AG09319 (cell line): Measurements from ENCODE around the gene OTUD3.
A peak's percentile ranks its signal among the peaks of the same experiment; 100 is the strongest.
"Not testable (repeated sequence)": the region's sequence is repeated elsewhere in the genome, so short reads cannot be mapped to it uniquely, and the experiment has no call there.

Experiments used
- DNase-seq: peaks from one replicate; pipeline ENCODE4 v3.0.0-alpha.2; 2010; ENCODE audit warnings: low read depth; ENCODE audit errors: extremely low read depth
- CTCF ChIP-seq: IDR thresholded peaks from 2 replicates; pipeline ENCODE4 v1.5.1; 2011; ENCODE audit warnings: low read depth, mild to moderate bottlenecking, inconsistent platforms, low read length, moderate library complexity

OTUD3 gene

GRCh38 chr1:19882111-19883071, at the start of gene OTUD3:
TSS of gene OTUD3 (plus strand) at chr1:19882395. CDS start at chr1:19882514, 119 bp downstream.
- peak; percentile 89 for TF ChIP-seq CTCF
- DNase-seq: peak; percentile 93

- TF ChIP-seq CTCF: no peak
- DNase-seq: no peak
Observed at GRCh38 chr1:19835578-19835977, 46.6 kb upstream of the OTUD3 start.

GRCh38 chr1:19837866-19838265, 44.3 kb upstream of the OTUD3 start:
- DNase-seq: no peak
- TF ChIP-seq CTCF: no peak

- DNase-seq: no peak
- no peak for TF ChIP-seq CTCF
Observed at GRCh38 chr1:19840228-19840627, 42.0 kb upstream of the OTUD3 start.

- DNase-seq: no peak
- TF ChIP-seq CTCF: no peak
Observed at GRCh38 chr1:19844731-19845495, 37.3 kb upstream of the OTUD3 start.

GRCh38 chr1:19845555-19845954, 36.6 kb upstream of the OTUD3 start:
- DNase-seq: no peak
- TF ChIP-seq CTCF: no peak

GRCh38 chr1:19846338-19846737, 35.9 kb upstream of the OTUD3 start:
- TF ChIP-seq CTCF: no peak
- DNase-seq: no peak

GRCh38 chr1:19847334-19847733, 34.9 kb upstream of the OTUD3 start:
- not testable (repeated sequence) for DNase-seq

- DNase-seq: not testable (repeated sequence)
Observed at GRCh38 chr1:19849307-19849706, 32.9 kb upstream of the OTUD3 start.
